GM12878 (cell line): Measurements from ENCODE around the gene APOL4. TPM values are rescaled to one million over a fixed set of nuclear protein-coding genes. Genes with fewer than 3 reads are reported as not detected.

Experiments
- ATAC-seq: fragments of 200-7000 bp; cut with Tn5 transposase; 3 replicates; pipeline ENCODE4 v1.9.1; 2020; ENCODE audit warnings: mild to moderate bottlenecking, moderate library complexity
- BruUV-seq: library from RNA; stranded (reverse); fragments of 400-500 nt; replicated peaks from 2 replicates; lab custom pipeline; 2021; lab: Mats Ljungman, UMichigan
- CTCF ChIA-PET: fragments of 300-600 bp; sonication (Branson Sonifier 250); formaldehyde crosslinking; extraction: SDS; loops from one replicate; lab custom pipeline; 2021; ENCODE audit warnings: inconsistent platforms; lab: Yijun Ruan, JAX
- POLR2A ChIA-PET: fragments of 350-600 bp; formaldehyde crosslinking; extraction: SDS; loops from one replicate; lab custom pipeline; 2021; ENCODE audit warnings: inconsistent platforms; lab: Charles Lee
- RAD21 ChIA-PET: fragments of 300-600 bp; sonication (Branson Sonifier 250); formaldehyde crosslinking; loops from one replicate; lab custom pipeline; 2023; ENCODE audit warnings: antibody characterized with exemption; ENCODE audit not compliant: unreplicated experiment; lab: Charles Lee
- SMC1A ChIA-PET: fragments of 300-600 bp; sonication (Branson Sonifier 250); formaldehyde crosslinking; loops from one replicate; lab custom pipeline; 2023; ENCODE audit not compliant: unreplicated experiment, uncharacterized antibody; lab: Charles Lee
- DNase-seq: peaks from one replicate; pipeline ENCODE4 v3.0.0-alpha.2; 2011; ENCODE audit warnings: low read depth, low spot score
- FAIRE-seq: peaks from 3 replicates; lab custom pipeline; 2011; peaks lifted over from hg19 to GRCh38; lab: Jason Lieb, UNC
- H2AFZ ChIP-seq: 2 replicates; pipeline ENCODE4 v1.6.0; 2011; ENCODE audit warnings: low read depth, low read length, control low read depth; ENCODE audit not compliant: control insufficient read depth
- H3K27ac ChIP-seq: 2 replicates; pipeline ENCODE4 v1.5.1; 2011; ENCODE audit warnings: control low read depth; ENCODE audit not compliant: control insufficient read depth, insufficient read depth
- H3K27me3 ChIP-seq, 2 experiments: replicated peaks in 1 of 2; 2 replicates each; pipeline versions ENCODE4 v1.6.0 to v1.6.1; 2011; ENCODE audit warnings: low read length in 1 of 2; ENCODE audit not compliant: control insufficient read depth in 2 of 2, insufficient read depth in 2 of 2
- H3K36me3 ChIP-seq, 2 experiments: 2 replicates each; pipeline ENCODE4 v1.5.1; 2011; ENCODE audit warnings: low read length in 1 of 2; ENCODE audit not compliant: control insufficient read depth in 2 of 2, insufficient read depth in 2 of 2
- H3K4me1 ChIP-seq: 2 replicates; pipeline ENCODE4 v1.6.1; 2011; ENCODE audit warnings: mild to moderate bottlenecking, low read length, moderate library complexity, mixed read lengths; ENCODE audit not compliant: control insufficient read depth, insufficient read depth
- H3K4me2 ChIP-seq: 2 replicates; pipeline ENCODE4 v1.6.0; 2011; ENCODE audit warnings: control low read depth; ENCODE audit not compliant: control insufficient read depth, insufficient read depth
- H3K4me3 ChIP-seq: fragments of 200-600 bp; sonication (generic); 2 replicates; pipeline ENCODE4 v1.5.1; 2016
- H3K79me2 ChIP-seq: 2 replicates; pipeline ENCODE4 v1.6.0; 2011; ENCODE audit warnings: low read length; ENCODE audit not compliant: control insufficient read depth, insufficient read depth
- H3K9ac ChIP-seq: 2 replicates; pipeline ENCODE4 v1.8.0; 2011; ENCODE audit warnings: low read length, control low read depth, mixed read lengths; ENCODE audit not compliant: control insufficient read depth, insufficient read depth
- H3K9me3 ChIP-seq: replicated peaks from 3 replicates; pipeline ENCODE4 v1.5.1; 2011; ENCODE audit warnings: mild to moderate bottlenecking, low read length; ENCODE audit not compliant: control insufficient read depth, insufficient read depth
- H4K20me1 ChIP-seq: 2 replicates; pipeline ENCODE4 v1.6.0; 2011; ENCODE audit not compliant: control insufficient read depth, insufficient read depth
- E2F8 ChIP-seq: fragments of 450-650 bp; IDR thresholded peaks from 2 replicates; pipeline ENCODE4 v1.6.1; 2018; ENCODE audit warnings: mild to moderate bottlenecking, low read depth, moderate library complexity; ENCODE audit not compliant: partially characterized antibody
- EED ChIP-seq: sonication (generic); IDR thresholded peaks from 2 replicates; pipeline ENCODE4 v1.6.1; 2016; ENCODE audit warnings: antibody characterized with exemption, low read depth
- ESRRA ChIP-seq: IDR thresholded peaks from 2 replicates; pipeline ENCODE4 v1.6.1; 2012; ENCODE audit warnings: mild to moderate bottlenecking, low read length, improper control_type of control experiment
- IKZF2 ChIP-seq, 2 experiments: fragments of 450-650 bp; IDR thresholded peaks; 2 replicates each; pipeline ENCODE4 v1.6.1; 2017; ENCODE audit warnings: mild to moderate bottlenecking in 2 of 2, moderate library complexity in 2 of 2
- IRF4 ChIP-seq: IDR thresholded peaks from 2 replicates; pipeline ENCODE4 v1.6.1; 2011; ENCODE audit warnings: low read depth, low read length
- KDM1A ChIP-seq: fragments of 200-600 bp; sonication (generic); IDR thresholded peaks from 2 replicates; pipeline ENCODE4 v1.6.1; 2016; ENCODE audit warnings: borderline replicate concordance
- MEF2A ChIP-seq: IDR thresholded peaks from 2 replicates; pipeline ENCODE4 v1.6.1; 2011; ENCODE audit warnings: low read depth, mild to moderate bottlenecking, low read length, moderate library complexity; ENCODE audit not compliant: insufficient read depth
- MTA2 ChIP-seq: fragments of 450-650 bp; IDR thresholded peaks from 2 replicates; pipeline ENCODE4 v1.6.1; 2016; ENCODE audit warnings: low read depth, mild to moderate bottlenecking, moderate library complexity
- MTA3 ChIP-seq: IDR thresholded peaks from 2 replicates; pipeline ENCODE4 v1.6.1; 2012; ENCODE audit warnings: low read length, inconsistent platforms, borderline replicate concordance
- SIX5 ChIP-seq: IDR thresholded peaks from 2 replicates; pipeline ENCODE4 v1.6.1; 2011; ENCODE audit warnings: mild to moderate bottlenecking, low read depth, low read length, moderate library complexity; ENCODE audit not compliant: severe bottlenecking
- TAF1 ChIP-seq: IDR thresholded peaks from 2 replicates; pipeline ENCODE4 v1.6.1; 2011; ENCODE audit warnings: mild to moderate bottlenecking, low read depth, low read length, borderline replicate concordance
- TARDBP ChIP-seq: IDR thresholded peaks from 2 replicates; pipeline ENCODE4 v1.6.1; 2016; ENCODE audit warnings: borderline replicate concordance
- TCF7 ChIP-seq: IDR thresholded peaks from 2 replicates; pipeline ENCODE4 v1.6.1; 2014; ENCODE audit warnings: antibody characterized with exemption, borderline replicate concordance
- WRNIP1 ChIP-seq: IDR thresholded peaks from 2 replicates; pipeline ENCODE4 v1.6.1; 2011; ENCODE audit warnings: low read depth, low read length, improper control_type of control experiment, borderline replicate concordance
- ZNF217 ChIP-seq: fragments of 450-650 bp; IDR thresholded peaks from 2 replicates; pipeline ENCODE4 v1.6.1; 2017; ENCODE audit warnings: antibody characterized with exemption, mild to moderate bottlenecking
- ZNF274 ChIP-seq: IDR thresholded peaks from one replicate; pipeline ENCODE4 v1.8.0; 2011; ENCODE audit not compliant: insufficient read length, insufficient read depth
- ZSCAN29 ChIP-seq: fragments of 450-650 bp; IDR thresholded peaks from 2 replicates; pipeline ENCODE4 v1.6.1; 2017; ENCODE audit warnings: mild to moderate bottlenecking, moderate library complexity
- ZZZ3 ChIP-seq: IDR thresholded peaks from 2 replicates; pipeline ENCODE4 v1.6.1; 2011; ENCODE audit warnings: low read depth; ENCODE audit not compliant: control insufficient read depth, insufficient read length
- WGBS: methylation state at CpG from one replicate; pipeline ENCODE4 v1.1.6; 2016; ENCODE audit warnings: low lambda C conversion rate; ENCODE audit not compliant: insufficient replicate concordance, insufficient coverage; ENCODE audit errors: missing lambda C conversion rate; 5-methylcytosine and 5-hydroxymethylcytosine counted together
- in situ Hi-C: fragments of 300-500 bp; cut with MboI; formaldehyde crosslinking; loops from 9 replicates; pipeline ENCODE4 v1.14.3; 2018; ENCODE audit warnings: mixed read lengths
- intact Hi-C: fragments of 100-400 bp; cut with micrococcal nuclease; formaldehyde crosslinking; loops from one replicate; pipeline ENCODE4 v1.14.2; 2022; ENCODE audit not compliant: unreplicated experiment
- polyA plus RNA-seq, 11 experiments: library from polyadenylated mRNA; depleted of rRNA in 4 of 11; unstranded in 6 of 11; stranded (reverse) in 5 of 11; fragments of >200 nt; fragmentation: Nextera tagmentation in 4 of 11; fragmentation: Illumina TruSeq in 1 of 11; extraction: Ambion mirVana in 4 of 11; extraction: Trizol in 1 of 11; gene quantifications; 1 replicate in 1 of 11; 2 replicates in 10 of 11; pipeline versions ENCODE4 v1.2.1 to v1.2.3, GENCODE V29; 2011 to 2016; ENCODE audit warnings: inconsistent platforms in 2 of 11, missing spikeins in 2 of 11, low read depth in 1 of 11
- total RNA-seq, 4 experiments: library from RNA; depleted of rRNA in 3 of 4; stranded (reverse); fragments of >200 nt in 3 of 4; fragmentation: Illumina TruSeq in 1 of 4; extraction: Trizol in 1 of 4; gene quantifications; 2 replicates each; pipeline versions ENCODE4 v1.2.1 to v1.2.3, GENCODE V29; 2013 to 2021
- TF ChIP-seq, protein P1 (sequence below): IDR thresholded peaks from 2 replicates; pipeline ENCODE4 v1.6.1; 2011; ENCODE audit warnings: borderline replicate concordance, low read depth, mild to moderate bottlenecking, moderate library complexity, low read length; ENCODE audit not compliant: insufficient read depth, poor library complexity, severe bottlenecking
- TF ChIP-seq, protein P2 (sequence below): IDR thresholded peaks from 2 replicates; pipeline ENCODE4 v1.6.1; 2012; ENCODE audit warnings: low read depth, low read length, improper control_type of control experiment

The APOL4 gene
- total and polyA plus RNA-seq, 10 of the 15 experiments (the other 5 are each of a cell fraction or from before 2014, with no cell fraction given): 0.03 to 0.24 (median 0.19) TPM; not detected in 7

GRCh38 chr22:36212901-36213300 is 11.3 kb upstream of the APOL4 start (continued):
- no peak for TF ChIP-seq SIX5
- TF ChIP-seq, protein P1, sequence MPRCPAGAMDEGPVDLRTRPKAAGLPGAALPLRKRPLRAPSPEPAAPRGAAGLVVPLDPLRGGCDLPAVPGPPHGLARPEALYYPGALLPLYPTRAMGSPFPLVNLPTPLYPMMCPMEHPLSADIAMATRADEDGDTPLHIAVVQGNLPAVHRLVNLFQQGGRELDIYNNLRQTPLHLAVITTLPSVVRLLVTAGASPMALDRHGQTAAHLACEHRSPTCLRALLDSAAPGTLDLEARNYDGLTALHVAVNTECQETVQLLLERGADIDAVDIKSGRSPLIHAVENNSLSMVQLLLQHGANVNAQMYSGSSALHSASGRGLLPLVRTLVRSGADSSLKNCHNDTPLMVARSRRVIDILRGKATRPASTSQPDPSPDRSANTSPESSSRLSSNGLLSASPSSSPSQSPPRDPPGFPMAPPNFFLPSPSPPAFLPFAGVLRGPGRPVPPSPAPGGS: no peak
- TF ChIP-seq ZZZ3: no peak
- no peak for TF ChIP-seq ZNF217
- no peak for TF ChIP-seq TAF1
- TF ChIP-seq, protein P2, sequence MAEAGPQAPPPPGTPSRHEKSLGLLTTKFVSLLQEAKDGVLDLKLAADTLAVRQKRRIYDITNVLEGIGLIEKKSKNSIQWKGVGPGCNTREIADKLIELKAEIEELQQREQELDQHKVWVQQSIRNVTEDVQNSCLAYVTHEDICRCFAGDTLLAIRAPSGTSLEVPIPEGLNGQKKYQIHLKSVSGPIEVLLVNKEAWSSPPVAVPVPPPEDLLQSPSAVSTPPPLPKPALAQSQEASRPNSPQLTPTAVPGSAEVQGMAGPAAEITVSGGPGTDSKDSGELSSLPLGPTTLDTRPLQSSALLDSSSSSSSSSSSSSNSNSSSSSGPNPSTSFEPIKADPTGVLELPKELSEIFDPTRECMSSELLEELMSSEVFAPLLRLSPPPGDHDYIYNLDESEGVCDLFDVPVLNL: no peak

DNA sequence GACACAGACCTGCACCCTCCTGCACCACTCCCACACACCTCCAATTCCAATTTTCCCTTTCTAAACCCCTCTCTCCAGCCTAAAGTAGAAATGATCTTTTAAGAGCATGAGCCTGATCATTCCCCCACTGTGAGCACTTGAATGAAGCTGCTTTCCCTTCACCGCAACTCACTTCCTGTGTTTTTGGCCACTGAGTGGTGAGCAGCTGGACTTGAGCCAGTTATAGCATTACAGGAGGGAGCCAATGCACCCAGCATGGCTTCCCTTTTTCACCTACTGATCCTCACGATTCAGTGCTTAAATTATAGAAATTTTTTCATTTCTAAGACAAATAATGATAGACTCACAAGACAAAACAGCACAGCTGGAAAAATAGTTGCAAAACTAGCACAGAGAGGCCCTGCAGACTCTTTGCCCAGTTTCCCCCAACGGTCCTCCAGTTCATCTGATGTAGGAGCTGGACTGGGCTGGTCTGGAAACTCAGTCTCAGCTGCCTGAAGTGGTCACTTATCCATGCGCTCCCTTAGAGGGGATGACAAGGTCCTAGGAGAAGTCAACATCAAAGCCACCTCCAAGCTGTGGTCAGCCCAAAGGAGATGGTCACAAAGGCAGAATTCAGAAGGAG is 9.7 kb upstream of the APOL4 start:
- in situ Hi-C loops (no loop called here), intact Hi-C loops (no loop called here)
- Histone ChIP-seq H2AFZ (no peak overlapping the region), H4K20me1 (no peaks in the 10 kb centered on the region), H3K4me3 (no peak overlapping the region), H3K9me3 (peaks cover 2% of the 10 kb centered on the region; the same call in 1 of the 3 replicates), H3K4me1 (peaks cover 4% of the 10 kb centered on the region), H3K27ac (no peak overlapping the region), H3K27me3 (no peaks in the 10 kb centered on the region), H3K4me2 (no peak overlapping the region; the same call in 1 of the 2 replicates), H3K9ac (no peak overlapping the region), H3K36me3 (no peaks in the 10 kb centered on the region), H3K79me2 (no peaks in the 10 kb centered on the region)
- no peak for DNase-seq
- POLR2A ChIA-PET: interaction anchor here (0.7 to 1.7 kb wide), 2 partner anchors 9 to 42 kb away, joined by 4 read pairs; partner anchors contain the start of genes APOL1 and APOL4
- WGBS: 27% methylated on average over 4 of the region's 4 CpGs
- RAD21 ChIA-PET: no interaction called here
- FAIRE-seq: no peak
- CTCF ChIA-PET: interaction anchor here (1.0 to 2.8 kb wide), 7 partner anchors 10 to 259 kb away, joined by 3 to 13 read pairs (median 4); no protein-coding TSS in a partner anchor
- no TSS peak for BruUV-seq
- ATAC-seq: peak; percentile 72
- SMC1A ChIA-PET: interaction anchor here (0.7 to 2.0 kb wide), 8 partner anchors 10 to 75 kb away, joined by 3 to 9 read pairs (median 4); no protein-coding TSS in a partner anchor
- TF ChIP-seq TCF7 (no peak), ZSCAN29 (no peak), TARDBP (no peak), MTA2 (no peak), IRF4 (no peak), E2F8 (no peak), ESRRA (no peak), MTA3 (no peak), WRNIP1 (no peak), MEF2A (no peak), EED (no peak), KDM1A (no peak), IKZF2 (IDR thresholded peaks at IDR 0.05) (0 out of 4 replicates have a peak, but pooled peaks of 1 of the 2 experiments have one; percentile 41), ZNF274 (no peak)
